H1 (cell line): ENCODE results near the gene SCN3A. TPM values are rescaled to one million over a fixed set of nuclear protein-coding genes. Genes with fewer than 3 reads are reported as not detected.

Experiments
- CTCF ChIA-PET: fragments of 300-600 bp; sonication (Branson Sonifier 250); formaldehyde crosslinking; loops from one replicate; lab custom pipeline; 2021; ENCODE audit not compliant: partially characterized antibody; lab: Charles Lee
- POLR2A ChIA-PET: fragments of 300-600 bp; sonication (Branson Sonifier 250); formaldehyde crosslinking; loops from one replicate; lab custom pipeline; 2021; ENCODE audit warnings: inconsistent platforms; ENCODE audit not compliant: partially characterized antibody; lab: Charles Lee
- DNase-seq, 2 experiments: peaks; one replicate each; pipeline versions ENCODE4 v3.0.0 to v3.0.0-alpha.2; 2010 to 2022; ENCODE audit warnings: low spot score in 2 of 2, low read depth in 1 of 2, mixed read lengths in 1 of 2
- FAIRE-seq: peaks from 2 replicates; lab custom pipeline; 2011; peaks lifted over from hg19 to GRCh38; lab: Jason Lieb, UNC
- H2AFZ ChIP-seq: 2 replicates; pipeline ENCODE4 v1.8.1; 2012; ENCODE audit warnings: low read length, inconsistent platforms
- H2AK5ac ChIP-seq: 2 replicates; pipeline ENCODE4 v1.6.1; 2013; ENCODE audit warnings: low read depth, low read length
- H2BK120ac ChIP-seq: replicated peaks from 2 replicates; pipeline ENCODE3; 2013; ENCODE audit warnings: low read depth, low read length, inconsistent platforms
- H2BK12ac ChIP-seq: 2 replicates; pipeline ENCODE4 v1.6.1; 2013; ENCODE audit warnings: low read depth, low read length
- H2BK15ac ChIP-seq: 2 replicates; pipeline ENCODE4 v1.6.1; 2013; ENCODE audit warnings: low read length
- H2BK20ac ChIP-seq: 2 replicates; pipeline ENCODE4 v1.6.1; 2013; ENCODE audit warnings: low read length
- H2BK5ac ChIP-seq: 2 replicates; pipeline ENCODE4 v1.6.1; 2013; ENCODE audit warnings: low read depth, low read length
- H3K14ac ChIP-seq: 2 replicates; pipeline ENCODE4 v1.6.1; 2013; ENCODE audit warnings: inconsistent platforms; ENCODE audit not compliant: insufficient read length
- H3K18ac ChIP-seq: 2 replicates; pipeline ENCODE4 v1.6.1; 2013; ENCODE audit warnings: low read length; ENCODE audit errors: extremely low read depth
- H3K23ac ChIP-seq: 2 replicates; pipeline ENCODE4 v1.6.1; 2013; ENCODE audit warnings: inconsistent platforms; ENCODE audit not compliant: insufficient read length
- H3K23me2 ChIP-seq: 2 replicates; pipeline ENCODE4 v1.6.1; 2013; ENCODE audit warnings: low read depth, low read length
- H3K27ac ChIP-seq: 2 replicates; pipeline ENCODE4 v1.6.1; 2011; ENCODE audit warnings: low read depth, low read length, inconsistent platforms
- H3K27me3 ChIP-seq, 4 experiments: replicated peaks in 1 of 4; 1 replicate in 1 of 4; 2 replicates in 3 of 4; pipeline versions ENCODE4 v1.6.1 to v1.8.1; 2011 to 2013; ENCODE audit warnings: low read length in 3 of 4, mild to moderate bottlenecking in 3 of 4, inconsistent platforms in 2 of 4, mixed read lengths in 2 of 4, moderate library complexity in 1 of 4; ENCODE audit not compliant: control insufficient read depth in 3 of 4, insufficient read depth in 3 of 4; ENCODE audit errors: extremely low read depth in 1 of 4
- H3K36me3 ChIP-seq, 4 experiments: 2 replicates each; pipeline versions ENCODE4 v1.6.1 to v1.8.1; 2011 to 2013; ENCODE audit warnings: mild to moderate bottlenecking in 4 of 4, low read length in 3 of 4, moderate library complexity in 2 of 4, control low read depth in 1 of 4, inconsistent platforms in 1 of 4; ENCODE audit not compliant: insufficient read depth in 4 of 4, control insufficient read depth in 2 of 4
- H3K4ac ChIP-seq: replicated peaks from 2 replicates; pipeline ENCODE3; 2013; ENCODE audit warnings: low read length, low read depth, mixed read lengths, inconsistent platforms; ENCODE audit not compliant: insufficient read length
- H3K4me1 ChIP-seq, 4 experiments: replicated peaks in 1 of 4; 1 replicate in 1 of 4; 2 replicates in 3 of 4; pipeline versions ENCODE4 v1.6.1 to v1.8.1; 2011 to 2013; ENCODE audit warnings: low read length in 3 of 4, inconsistent platforms in 2 of 4, mixed read lengths in 1 of 4; ENCODE audit not compliant: insufficient read depth in 4 of 4, control insufficient read depth in 3 of 4
- H3K4me2 ChIP-seq, 2 experiments: 2 replicates each; pipeline versions ENCODE4 v1.6.1 to v1.8.1; 2011 to 2013; ENCODE audit warnings: low read depth in 2 of 2, low read length in 2 of 2, control low read depth in 1 of 2, inconsistent platforms in 1 of 2, mild to moderate bottlenecking in 1 of 2; ENCODE audit not compliant: insufficient read depth in 1 of 2
- H3K4me3 ChIP-seq, 4 experiments: fragments of 200-600, 300-600 bp in 1 of 4; sonication (generic), shearing (Covaris generic), sonication (Bioruptor Twin) in 1 of 4; 2 replicates each; pipeline versions ENCODE4 v1.5.1 to v1.8.1; 2011 to 2016; ENCODE audit warnings: low read length in 4 of 4, low read depth in 3 of 4, control low read depth in 2 of 4, inconsistent platforms in 2 of 4, mild to moderate bottlenecking in 2 of 4, mixed read lengths in 1 of 4, moderate library complexity in 1 of 4; ENCODE audit not compliant: insufficient read depth in 2 of 4; ENCODE audit errors: extremely low read depth in 1 of 4
- H3K56ac ChIP-seq: replicated peaks from 2 replicates; pipeline ENCODE3; 2013; ENCODE audit warnings: low read depth, mild to moderate bottlenecking, mixed read lengths, low read length, inconsistent platforms; ENCODE audit not compliant: insufficient read length
- H3K79me1 ChIP-seq: 2 replicates; pipeline ENCODE4 v1.6.1; 2013; ENCODE audit warnings: low read depth, low read length, control low read depth
- H3K79me2 ChIP-seq, 2 experiments: 2 replicates each; pipeline versions ENCODE4 v1.6.1 to v1.8.1; 2012 to 2013; ENCODE audit warnings: low read length in 2 of 2, mild to moderate bottlenecking in 2 of 2, inconsistent platforms in 1 of 2; ENCODE audit not compliant: insufficient read depth in 2 of 2, control insufficient read depth in 1 of 2
- H3K9ac ChIP-seq, 4 experiments: replicated peaks in 1 of 4; 1 replicate in 1 of 4; 2 replicates in 3 of 4; pipeline versions ENCODE4 v1.6.1 to v1.8.1; 2011 to 2013; ENCODE audit warnings: low read depth in 3 of 4, low read length in 3 of 4, control low read depth in 2 of 4, mild to moderate bottlenecking in 2 of 4, moderate library complexity in 2 of 4, inconsistent platforms in 1 of 4; ENCODE audit errors: extremely low read depth in 1 of 4
- H3K9me3 ChIP-seq, 2 experiments: 2 replicates each; pipeline versions ENCODE4 v1.6.1 to v1.8.1; 2012 to 2013; ENCODE audit warnings: mild to moderate bottlenecking in 2 of 2, moderate library complexity in 2 of 2, control low read depth in 1 of 2, inconsistent platforms in 1 of 2, low read depth in 1 of 2, low read length in 1 of 2, mixed read lengths in 1 of 2; ENCODE audit not compliant: insufficient read depth in 2 of 2
- H4K20me1 ChIP-seq, 2 experiments: replicated peaks in 1 of 2; 2 replicates each; pipeline versions ENCODE3 to v1.8.1; 2011 to 2013; ENCODE audit warnings: inconsistent platforms in 2 of 2, low read length in 2 of 2, mild to moderate bottlenecking in 1 of 2; ENCODE audit not compliant: insufficient read depth in 2 of 2, control insufficient read depth in 1 of 2
- H4K5ac ChIP-seq: 2 replicates; pipeline ENCODE4 v1.6.1; 2013; ENCODE audit warnings: low read length, low read depth, mixed read lengths, inconsistent platforms; ENCODE audit not compliant: insufficient read length
- H4K8ac ChIP-seq: 2 replicates; pipeline ENCODE4 v1.8.0; 2013; ENCODE audit warnings: mild to moderate bottlenecking, moderate library complexity, low read length, inconsistent platforms; ENCODE audit not compliant: insufficient read depth; ENCODE audit errors: extremely low read depth
- H4K91ac ChIP-seq: replicated peaks from 2 replicates; pipeline ENCODE3; 2013; ENCODE audit warnings: low read length, mixed read lengths, inconsistent platforms; ENCODE audit not compliant: insufficient read length
- ATF2 ChIP-seq: IDR thresholded peaks from 2 replicates; pipeline ENCODE4 v1.6.1; 2012; ENCODE audit warnings: low read length, inconsistent platforms
- WGBS, 2 experiments: shearing (Covaris generic) in 1 of 2; methylation state at CpG; one replicate each; pipeline versions ENCODE4 v1.1.6 to v1.1.7; 2013 to 2015; ENCODE audit warnings: low lambda C conversion rate in 2 of 2, mixed read lengths in 2 of 2, inconsistent platforms in 1 of 2, low coverage in 1 of 2, missing lambda C conversion rate in 1 of 2; ENCODE audit not compliant: insufficient replicate concordance in 2 of 2, insufficient coverage in 1 of 2, insufficient read length in 1 of 2; ENCODE audit errors: extremely low coverage in 1 of 2, missing lambda C conversion rate in 1 of 2; 5-methylcytosine and 5-hydroxymethylcytosine counted together
- polyA plus RNA-seq, 7 experiments: library from polyadenylated mRNA; depleted of rRNA in 3 of 7; stranded (reverse) in 5 of 7; unstranded in 2 of 7; fragments of >200 nt in 5 of 7; fragments of 200-250 nt in 2 of 7; gene quantifications; 1 replicate in 5 of 7; 2 replicates in 1 of 7; 4 replicates in 1 of 7; pipeline versions ENCODE4 v1.2.1 to v1.2.3, GENCODE V29; 2011 to 2013; ENCODE audit warnings: missing spikeins in 2 of 7, mixed read lengths in 2 of 7
- total RNA-seq: library from RNA; stranded (reverse); fragmentation: NEBNext Ultra II Directional; extraction: Animal tissue kit (Norgen Biotek cat#: 25700); gene quantifications from 2 replicates; pipeline ENCODE4 v1.2.1, GENCODE V29; 2021

The SCN3A gene
- total and polyA plus RNA-seq, 2 of the 8 experiments (the other 6 are each of a cell fraction or from before 2014, with no cell fraction given): 0.02 TPM; not detected in 1

GRCh38 chr2:165113414-165113813, 90.4 kb downstream of the SCN3A start:
- Histone ChIP-seq H3K9me3 (no peaks in the 10 kb centered on the region), H3K18ac (no peak overlapping the region), H4K20me1 (no peaks in the 10 kb centered on the region), H3K36me3 (no peaks in the 10 kb centered on the region), H3K14ac (no peak overlapping the region), H4K5ac (no peak overlapping the region), H3K27ac (no peak overlapping the region), H2BK15ac (no peak overlapping the region), H3K9ac (no peak overlapping the region), H2BK20ac (no peak overlapping the region), H2BK12ac (no peak overlapping the region), H4K91ac (no peak overlapping the region), H3K56ac (no peak overlapping the region), H3K79me1 (no peaks in the 10 kb centered on the region), H3K79me2 (no peaks in the 10 kb centered on the region), H3K4me2 (no peak overlapping the region), H3K27me3 (no peaks in the 10 kb centered on the region), H3K4ac (no peak overlapping the region), H4K8ac (no peak overlapping the region), H2AFZ (no peak overlapping the region), H3K4me1 (no peaks in the 10 kb centered on the region), H2BK120ac (no peak overlapping the region), H3K23me2 (no peaks in the 10 kb centered on the region), H2AK5ac (no peak overlapping the region), H3K4me3 (no peak overlapping the region), H2BK5ac (no peak overlapping the region), H3K23ac (no peak overlapping the region)
- WGBS, 2 experiments: 86% methylated on average over 2 of the region's 2 CpGs; no CpG with 5 or more reads in 1 of the 2 experiments
- POLR2A ChIA-PET: interaction anchor here (1.6 kb wide), 1 partner anchor 11 kb away, joined by 3 read pairs; no protein-coding TSS in a partner anchor
- FAIRE-seq (no peak), DNase-seq (no peak)
- CTCF ChIA-PET: interaction anchor here (1.0 kb wide), 1 partner anchor 99 kb away, joined by 3 read pairs; no protein-coding TSS in a partner anchor
- no peak for TF ChIP-seq ATF2
